GM12891 (cell line): Measurements from ENCODE around the gene GRK1.

Experiments
- POLR2A ChIP-seq: IDR thresholded peaks from 2 replicates; pipeline ENCODE4 v1.6.1; 2011; ENCODE audit warnings: low read depth, low read length, control low read depth
- POLR2AphosphoS5 ChIP-seq: IDR thresholded peaks from 2 replicates; pipeline ENCODE4 v1.6.1; 2011; ENCODE audit warnings: low read depth, low read length, control low read depth
- POU2F2 ChIP-seq: IDR thresholded peaks from 2 replicates; pipeline ENCODE4 v1.6.1; 2011; ENCODE audit warnings: low read depth, mild to moderate bottlenecking, control low read depth, low read length, moderate library complexity
- SPI1 ChIP-seq: IDR thresholded peaks from 2 replicates; pipeline ENCODE4 v1.6.1; 2011; ENCODE audit warnings: low read depth, low read length, control low read depth

GRCh38 chr13:113656831-113657671 is 10.0 kb upstream of the GRK1 start:
- TF ChIP-seq POLR2AphosphoS5: no peak
- no peak for TF ChIP-seq POLR2A
- no peak for TF ChIP-seq SPI1
- no peak for TF ChIP-seq POU2F2
